Activated CD4-positive, alpha-beta T cell treated with anti-CD3 and anti-CD28 coated beads, Interleukin-2, amount 50 U/mL, for 4 hours (primary cell): ENCODE data around the gene PCDHAC2.

Experiments
- DNase-seq, 2 experiments: peaks; one replicate each; pipeline ENCODE4 v3.0.0-alpha.2; 2020

The PCDHAC2 gene

DNA sequence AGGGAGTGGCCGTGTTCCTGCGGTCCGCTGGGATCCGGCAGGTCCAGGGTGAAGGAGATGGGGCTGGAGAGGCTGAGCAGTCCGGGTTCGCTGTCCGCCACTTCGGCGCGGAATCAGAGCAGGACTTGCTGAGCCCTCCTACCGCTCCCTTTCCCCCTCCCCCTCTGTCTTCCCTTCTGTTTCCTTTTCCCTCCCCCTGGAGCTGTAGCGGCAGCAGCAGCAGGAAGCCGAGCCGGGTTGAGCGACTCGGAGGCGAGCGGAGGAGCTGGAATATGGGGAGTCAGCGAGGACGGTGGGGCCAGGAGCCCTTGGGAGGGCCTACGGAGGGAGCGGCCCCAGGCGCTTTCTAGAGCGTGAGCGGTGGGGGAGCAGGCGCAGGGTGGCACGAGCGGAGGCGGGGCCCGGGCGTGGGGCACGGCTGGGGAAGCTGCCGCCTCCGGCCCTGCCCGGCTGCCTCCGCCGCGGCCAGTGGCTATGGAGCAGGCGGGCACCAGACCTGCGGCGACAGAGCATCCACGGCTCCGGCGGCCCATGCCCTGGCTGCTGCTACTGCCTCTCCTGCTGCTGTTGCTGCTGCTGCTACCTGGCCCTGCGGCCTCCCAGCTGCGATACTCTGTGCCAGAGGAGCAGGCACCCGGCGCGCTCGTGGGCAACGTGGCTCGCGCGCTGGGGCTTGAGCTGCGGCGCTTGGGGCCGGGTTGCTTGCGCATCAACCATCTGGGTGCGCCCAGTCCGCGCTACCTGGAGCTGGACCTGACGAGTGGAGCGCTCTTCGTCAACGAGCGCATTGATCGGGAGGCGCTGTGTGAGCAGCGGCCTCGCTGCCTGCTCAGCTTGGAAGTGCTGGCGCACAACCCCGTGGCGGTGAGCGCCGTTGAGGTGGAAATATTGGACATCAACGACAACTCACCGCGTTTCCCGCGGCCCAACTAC, at the start of gene PCDHAC2:
Gene PCDHAC2 (plus strand): TSS at position 184 of the 933 bp plus-strand sequence. CDS start 291 bp downstream, at position 475.
- DNase-seq: no peak

- no peak for DNase-seq
These were observed 42.7 kb upstream of the PCDHAC2 start for GRCh38 chr5:140923601-140924000.

DNA sequence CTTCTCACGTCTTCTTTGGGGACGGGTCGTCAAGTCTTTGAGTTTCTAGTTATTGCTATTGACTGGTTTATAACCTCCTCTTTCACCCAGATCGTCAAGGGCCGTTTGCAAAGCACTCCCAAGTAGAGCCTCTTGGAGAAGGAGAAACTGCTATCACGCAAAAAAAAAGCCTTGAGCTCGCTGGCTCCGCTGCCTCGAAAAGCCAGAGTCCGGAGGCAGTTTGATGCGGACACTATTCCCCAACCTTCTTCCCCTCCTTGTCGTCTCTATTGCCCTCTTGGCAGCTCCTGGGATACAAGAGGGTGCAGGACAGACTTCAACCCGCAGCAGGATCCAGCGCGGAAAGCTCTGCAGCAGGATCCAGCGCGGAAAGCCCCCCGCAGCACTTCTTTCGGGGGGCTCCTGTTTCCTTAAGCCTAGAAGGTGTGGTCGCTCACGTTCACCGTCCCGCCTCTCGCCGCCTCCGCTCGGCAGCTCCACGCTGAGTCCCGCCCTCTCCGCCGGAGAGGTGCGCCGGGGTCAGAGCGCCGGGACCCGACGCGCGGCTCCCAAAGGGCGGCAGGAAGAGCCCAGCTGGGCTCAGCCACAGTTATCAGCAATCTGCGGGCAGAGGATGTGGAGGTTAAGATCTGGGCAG, 40.4 kb upstream of the PCDHAC2 start, which contains the start of gene PCDHAC1:
Gene PCDHAC1 (plus strand): TSS at position 494 of the 637 bp plus-strand sequence. CDS start 594 bp downstream, outside the sequence.
- DNase-seq: no peak

- DNase-seq: no peak
These were observed 39.6 kb upstream of the PCDHAC2 start for GRCh38 chr5:140926443-140927227.

GRCh38 chr5:140927228-140927573, 39.1 kb upstream of the PCDHAC2 start:
- DNase-seq: no peak

- DNase-seq: no peak
These were observed 31.2 kb upstream of the PCDHAC2 start for GRCh38 chr5:140934964-140935606.

GRCh38 chr5:140946578-140946977, 19.7 kb upstream of the PCDHAC2 start:
- no peak for DNase-seq

GRCh38 chr5:140951636-140952035, 14.6 kb upstream of the PCDHAC2 start:
- DNase-seq: no peak

GRCh38 chr5:140953234-140953633, 13.0 kb upstream of the PCDHAC2 start:
- no peak for DNase-seq

- no peak for DNase-seq
These were observed 4.1 kb upstream of the PCDHAC2 start for GRCh38 chr5:140962190-140962589.

DNA sequence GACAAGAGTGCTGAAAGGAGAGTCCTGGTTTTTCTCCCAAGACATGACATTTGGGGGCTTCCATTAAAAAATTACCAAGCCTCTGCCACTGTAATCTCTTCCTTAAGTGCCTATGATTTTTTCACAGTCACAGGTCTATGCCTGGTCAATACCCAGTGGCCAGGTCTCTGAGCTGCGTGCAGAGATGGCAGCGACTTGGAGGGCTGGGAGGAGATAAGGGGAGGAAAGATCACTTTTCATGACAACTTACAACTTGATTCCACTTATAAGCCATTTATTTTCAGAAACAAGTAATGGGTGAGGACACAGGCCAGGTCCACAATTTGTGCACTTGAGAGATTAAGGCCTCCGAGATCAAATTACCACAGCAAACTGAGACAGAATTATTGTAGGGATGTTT, 1.9 kb upstream of the PCDHAC2 start:
- no peak for DNase-seq

DNA sequence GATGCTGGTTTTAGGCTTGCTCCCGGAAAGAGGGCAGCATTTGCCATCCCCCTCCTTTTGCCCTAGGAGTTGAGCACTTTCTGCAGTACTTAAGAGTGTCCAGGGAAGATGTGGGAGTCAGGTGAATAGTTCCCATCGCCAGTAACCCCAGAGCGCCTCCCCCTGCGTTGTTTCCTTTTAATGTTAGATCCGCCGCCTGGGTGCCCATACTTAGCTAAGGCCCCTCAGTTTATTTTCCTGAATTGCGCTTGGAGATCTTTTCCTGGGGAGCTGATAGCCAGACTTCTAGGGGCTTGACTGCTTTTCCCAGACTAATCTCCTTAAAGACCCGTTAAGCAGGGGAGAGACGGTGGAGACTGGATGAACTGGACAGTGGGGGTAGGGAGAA, 377 bp upstream of the PCDHAC2 start:
- DNase-seq: no peak

DNA sequence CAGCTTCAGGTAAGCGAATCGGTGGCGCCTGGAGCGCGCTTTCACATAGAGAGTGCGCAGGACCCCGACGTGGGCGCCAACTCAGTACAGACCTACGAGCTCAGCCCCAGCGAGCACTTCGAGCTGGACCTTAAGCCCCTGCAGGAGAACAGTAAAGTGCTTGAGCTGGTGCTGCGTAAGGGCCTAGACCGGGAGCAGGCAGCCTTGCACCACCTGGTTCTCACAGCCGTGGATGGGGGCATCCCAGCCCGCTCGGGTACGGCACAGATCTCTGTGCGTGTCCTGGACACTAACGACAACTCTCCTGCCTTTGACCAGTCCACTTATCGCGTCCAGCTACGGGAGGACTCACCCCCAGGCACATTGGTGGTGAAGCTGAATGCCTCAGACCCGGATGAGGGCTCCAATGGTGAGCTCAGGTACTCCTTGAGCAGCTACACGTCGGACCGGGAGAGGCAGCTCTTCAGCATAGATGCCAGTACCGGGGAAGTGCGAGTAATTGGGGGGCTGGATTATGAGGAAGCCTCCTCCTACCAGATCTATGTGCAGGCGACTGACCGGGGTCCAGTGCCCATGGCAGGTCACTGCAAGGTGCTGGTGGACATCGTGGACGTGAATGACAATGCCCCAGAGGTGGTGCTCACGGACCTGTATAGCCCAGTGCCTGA, 1.1 kb downstream of the PCDHAC2 start:
- DNase-seq: no peak

- no peak for DNase-seq
These were observed 3.6 kb downstream of the PCDHAC2 start for GRCh38 chr5:140969880-140970279.

- no peak for DNase-seq
These were observed 7.3 kb downstream of the PCDHAC2 start for GRCh38 chr5:140973550-140973949.

DNA sequence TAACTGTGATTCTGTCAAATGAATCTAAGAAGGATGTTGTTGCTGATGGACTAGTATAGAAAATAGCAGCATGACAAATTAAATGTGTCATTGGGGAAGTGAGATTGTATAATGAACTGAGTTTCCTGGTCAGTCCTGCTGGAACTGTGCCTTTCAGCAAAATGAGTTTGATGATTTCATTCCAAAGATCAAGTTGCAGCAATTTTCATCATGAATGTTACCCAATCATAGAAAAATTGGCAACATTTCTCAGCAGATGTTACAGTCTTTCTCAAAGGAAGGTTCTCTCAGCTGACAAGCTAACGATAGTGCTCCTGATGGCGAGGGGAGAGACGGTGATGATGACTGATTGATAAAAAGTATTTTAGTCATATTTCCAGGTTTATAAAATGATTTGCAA, 10.7 kb downstream of the PCDHAC2 start:
- DNase-seq: no peak

- no peak for DNase-seq
These were observed 12.0 kb downstream of the PCDHAC2 start for GRCh38 chr5:140978260-140978659.

DNA sequence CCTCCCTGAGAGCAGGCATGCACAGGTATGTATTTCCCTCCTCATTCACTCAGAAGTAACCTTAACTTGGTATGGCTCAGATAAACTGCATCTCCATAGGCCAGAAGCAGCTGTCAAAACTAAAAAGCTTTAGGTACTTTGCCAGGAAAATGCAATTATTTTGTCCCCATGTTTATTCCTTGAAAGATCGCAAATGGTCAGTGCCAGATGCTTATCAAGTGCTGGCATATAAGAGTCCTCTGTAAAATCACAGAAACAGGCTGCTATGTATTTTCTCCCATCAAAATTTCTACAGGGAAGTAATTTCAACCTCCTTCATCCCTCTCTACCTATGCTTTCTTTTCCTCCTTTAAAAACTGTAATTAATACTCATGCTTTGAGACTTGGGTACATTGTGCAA, 12.7 kb downstream of the PCDHAC2 start:
- no peak for DNase-seq

- no peak for DNase-seq
These were observed 15.9 kb downstream of the PCDHAC2 start for GRCh38 chr5:140982083-140982716.

DNA sequence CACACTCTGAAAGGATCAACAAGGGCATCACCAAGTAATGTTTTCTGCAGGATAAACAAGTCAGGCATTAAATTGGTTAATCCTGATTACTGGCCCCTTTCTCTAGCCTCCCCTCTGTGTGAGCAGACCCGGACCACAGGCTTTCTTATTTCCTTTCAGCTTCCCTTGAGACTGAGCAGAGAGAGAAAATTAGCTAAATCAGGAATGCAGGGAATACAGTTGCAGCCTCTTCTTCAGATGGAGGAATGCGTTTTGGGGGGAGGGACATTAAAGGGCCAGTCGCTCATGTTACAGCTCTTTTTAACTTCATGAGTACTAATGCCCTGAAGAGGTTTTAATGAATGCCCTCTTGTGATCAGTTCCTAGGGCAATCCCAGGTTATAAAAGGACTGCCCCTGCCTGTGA, 19.8 kb downstream of the PCDHAC2 start:
- DNase-seq: no peak

DNA sequence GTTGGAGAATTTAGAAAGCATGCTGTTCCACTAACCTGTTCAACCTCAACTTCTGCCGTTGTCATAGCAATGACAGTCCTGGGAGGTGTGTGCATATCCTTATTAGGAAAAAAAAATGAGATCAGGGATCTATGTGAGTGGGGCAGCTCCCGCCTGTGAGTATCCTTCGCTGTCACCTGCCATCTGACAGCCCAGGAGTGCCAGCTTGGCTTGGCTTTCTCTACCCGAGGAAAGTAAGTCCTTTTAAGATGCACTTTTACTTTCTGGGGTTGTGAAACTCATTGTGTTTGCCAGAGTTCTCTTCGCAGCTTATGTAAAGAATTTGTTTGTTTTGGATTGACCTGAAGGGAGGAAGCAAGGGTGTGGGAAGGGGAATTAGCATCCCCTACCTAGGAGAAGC, 21.8 kb downstream of the PCDHAC2 start:
- no peak for DNase-seq

- no peak for DNase-seq
These were observed 22.3 kb downstream of the PCDHAC2 start for GRCh38 chr5:140988608-140989007.
